IMR-90 (cell line): ENCODE results near the gene LHFPL6. TPM values are rescaled to one million over a fixed set of nuclear protein-coding genes. Genes with fewer than 3 reads are reported as not detected.

Experiments used
- ATAC-seq: fragments of 200-7000 bp; cut with Tn5 transposase; 2 replicates; pipeline ENCODE4 v1.9.1; 2020; ENCODE audit warnings: low read depth, mild to moderate bottlenecking, moderate library complexity
- BruUV-seq: library from RNA; stranded (reverse); fragments of 400-500 nt; replicated peaks from 2 replicates; lab custom pipeline; 2021; lab: Mats Ljungman, UMichigan
- CTCF ChIA-PET: fragments of 300-600 bp; formaldehyde crosslinking; extraction: SDS; loops from one replicate; lab custom pipeline; 2021; ENCODE audit warnings: antibody characterized with exemption; lab: Yijun Ruan, JAX
- POLR2A ChIA-PET: fragments of 300-600 bp; sonication (Branson Sonifier 250); formaldehyde crosslinking; loops from one replicate; lab custom pipeline; 2022; ENCODE audit warnings: antibody characterized with exemption; ENCODE audit not compliant: unreplicated experiment; lab: Charles Lee
- DNase-seq: peaks from one replicate; pipeline ENCODE4 v3.0.0; 2013
- H2AFZ ChIP-seq: replicated peaks from 2 replicates; pipeline ENCODE3; 2013; ENCODE audit warnings: low read length, mild to moderate bottlenecking; ENCODE audit not compliant: poor library complexity
- H2AK5ac ChIP-seq: 2 replicates; pipeline ENCODE4 v1.6.1; 2013; ENCODE audit warnings: low read depth, low read length, inconsistent platforms
- H2AK9ac ChIP-seq: replicated peaks from 2 replicates; pipeline ENCODE3; 2013; ENCODE audit warnings: mild to moderate bottlenecking, low read depth, low read length, moderate library complexity; ENCODE audit not compliant: poor library complexity
- H2BK120ac ChIP-seq: 2 replicates; pipeline ENCODE4 v1.6.1; 2013; ENCODE audit warnings: low read depth, low read length, inconsistent platforms
- H2BK15ac ChIP-seq: 3 replicates; pipeline ENCODE4 v1.6.1; 2013; ENCODE audit warnings: low read depth, low read length, inconsistent platforms
- H2BK20ac ChIP-seq: 2 replicates; pipeline ENCODE4 v1.6.1; 2013; ENCODE audit warnings: low read depth, mild to moderate bottlenecking, inconsistent platforms, low read length, moderate library complexity
- H2BK5ac ChIP-seq: 2 replicates; pipeline ENCODE4 v1.6.1; 2013; ENCODE audit warnings: mild to moderate bottlenecking, low read depth, low read length, inconsistent platforms; ENCODE audit not compliant: poor library complexity, severe bottlenecking
- H3K14ac ChIP-seq: replicated peaks from 2 replicates; pipeline ENCODE4 v1.6.1; 2013; ENCODE audit warnings: low read depth, low read length, inconsistent platforms
- H3K18ac ChIP-seq: 2 replicates; pipeline ENCODE4 v1.6.1; 2013; ENCODE audit warnings: low read depth, low read length, control low read depth
- H3K23ac ChIP-seq: 2 replicates; pipeline ENCODE4 v1.6.1; 2013; ENCODE audit warnings: low read depth, low read length, inconsistent platforms
- H3K27ac ChIP-seq: 2 replicates; pipeline ENCODE4 v1.5.1; 2013; ENCODE audit warnings: mild to moderate bottlenecking, control low read depth, low read length; ENCODE audit not compliant: insufficient read depth
- H3K27me3 ChIP-seq: 2 replicates; pipeline ENCODE4 v1.6.1; 2013; ENCODE audit warnings: low read length; ENCODE audit not compliant: control insufficient read depth, insufficient read depth
- H3K36me3 ChIP-seq: 2 replicates; pipeline ENCODE4 v1.6.1; 2013; ENCODE audit warnings: low read length, mixed read lengths; ENCODE audit not compliant: control insufficient read depth, insufficient read depth
- H3K4ac ChIP-seq: 2 replicates; pipeline ENCODE4 v1.6.1; 2013; ENCODE audit warnings: low read depth, low read length, inconsistent platforms
- H3K4me1 ChIP-seq: 2 replicates; pipeline ENCODE4 v1.6.1; 2013; ENCODE audit warnings: low read length, mixed read lengths; ENCODE audit not compliant: control insufficient read depth, insufficient read depth
- H3K4me2 ChIP-seq: 2 replicates; pipeline ENCODE4 v1.6.1; 2013; ENCODE audit warnings: low read depth, mild to moderate bottlenecking, control low read depth, low read length, moderate library complexity
- H3K4me3 ChIP-seq: 2 replicates; pipeline ENCODE4 v1.5.1; 2013; ENCODE audit warnings: low read depth, mild to moderate bottlenecking, control low read depth, low read length, moderate library complexity; ENCODE audit not compliant: insufficient read depth
- H3K56ac ChIP-seq: 2 replicates; pipeline ENCODE4 v1.6.1; 2013; ENCODE audit warnings: low read length, inconsistent platforms; ENCODE audit not compliant: insufficient read depth; ENCODE audit errors: extremely low read depth
- H3K79me1 ChIP-seq, 2 experiments: 2 replicates each; pipeline ENCODE4 v1.6.1; 2013; ENCODE audit warnings: low read length in 2 of 2, inconsistent platforms in 1 of 2, low read depth in 1 of 2
- H3K9ac ChIP-seq: 2 replicates; pipeline ENCODE4 v1.6.1; 2013; ENCODE audit warnings: low read depth, low read length, control low read depth
- H3K9me1 ChIP-seq: 2 replicates; pipeline ENCODE4 v1.6.1; 2013; ENCODE audit warnings: low read length, inconsistent platforms; ENCODE audit not compliant: insufficient read depth
- H3K9me3 ChIP-seq: 2 replicates; pipeline ENCODE4 v1.6.1; 2013; ENCODE audit warnings: low read length; ENCODE audit not compliant: control insufficient read depth, insufficient read depth
- H4K20me1 ChIP-seq: 2 replicates; pipeline ENCODE4 v1.6.1; 2013; ENCODE audit warnings: low read length, inconsistent platforms; ENCODE audit not compliant: insufficient read depth
- H4K5ac ChIP-seq: 2 replicates; pipeline ENCODE4 v1.6.1; 2013; ENCODE audit warnings: mild to moderate bottlenecking, low read depth, low read length, control low read depth
- H4K8ac ChIP-seq, 2 experiments: 2 replicates each; pipeline ENCODE4 v1.6.1; 2013; ENCODE audit warnings: low read depth in 2 of 2, low read length in 2 of 2, control low read depth in 1 of 2, inconsistent platforms in 1 of 2
- H4K91ac ChIP-seq: 2 replicates; pipeline ENCODE4 v1.6.1; 2013; ENCODE audit warnings: low read depth, low read length, inconsistent platforms; ENCODE audit not compliant: insufficient read depth
- CEBPB ChIP-seq: IDR thresholded peaks from 2 replicates; pipeline ENCODE4 v1.6.1; 2012; ENCODE audit warnings: low read depth, low read length, improper control_type of control experiment
- MAZ ChIP-seq: IDR thresholded peaks from 2 replicates; pipeline ENCODE4 v1.6.1; 2012; ENCODE audit warnings: low read depth, mild to moderate bottlenecking, low read length, improper control_type of control experiment, moderate library complexity, borderline replicate concordance
- POLR2A ChIP-seq: IDR thresholded peaks from 2 replicates; pipeline ENCODE4 v1.6.1; 2012; ENCODE audit warnings: mild to moderate bottlenecking, low read depth, low read length
- RAD21 ChIP-seq: IDR thresholded peaks from 2 replicates; pipeline ENCODE4 v1.6.1; 2012; ENCODE audit warnings: low read length, improper control_type of control experiment
- WGBS, 2 experiments: methylation state at CpG; one replicate each; pipeline versions ENCODE4 v1.1.5 to v1.1.7; 2013; ENCODE audit warnings: missing lambda C conversion rate in 2 of 2; ENCODE audit not compliant: insufficient read length in 1 of 2; ENCODE audit errors: extremely low coverage in 2 of 2; 5-methylcytosine and 5-hydroxymethylcytosine counted together
- dilution Hi-C: fragments of 300-500 bp; cut with HindIII; formaldehyde crosslinking; loops from one replicate; pipeline ENCODE4 v1.14.3; 2018; ENCODE audit warnings: low sequenced_read_pairs; ENCODE audit not compliant: unreplicated experiment
- in situ Hi-C: fragments of 300-500 bp; cut with MboI; formaldehyde crosslinking; loops from 3 replicates; pipeline ENCODE4 v1.14.3; 2019; ENCODE audit warnings: low sequenced_read_pairs, inconsistent platforms, mixed read lengths
- intact Hi-C: fragments of 100-400 bp; cut with micrococcal nuclease; formaldehyde crosslinking; loops from 2 replicates; pipeline ENCODE4 v1.10.0; 2022
- polyA plus RNA-seq, 3 experiments: library from polyadenylated mRNA; depleted of rRNA; stranded (reverse); fragments of >200 nt; gene quantifications; 2 replicates each; pipeline ENCODE4 v1.2.3, GENCODE V29; 2012; ENCODE audit warnings: low replicate concordance in 1 of 3
- total RNA-seq: library from RNA; depleted of rRNA; stranded (reverse); fragments of >200 nt; gene quantifications from 2 replicates; pipeline ENCODE4 v1.2.3, GENCODE V29; 2012
- TF ChIP-seq, protein P1 (sequence below): fragments of 150-350 bp; IDR thresholded peaks from 2 replicates; pipeline ENCODE4 v1.6.1; 2017; ENCODE audit warnings: mild to moderate bottlenecking, antibody characterized with exemption, low read length, low read depth

Gene LHFPL6
- total and polyA plus RNA-seq, 2 of the 4 experiments (the other 2 are of a cell fraction), result 24.7 to 36.1 TPM

DNA sequence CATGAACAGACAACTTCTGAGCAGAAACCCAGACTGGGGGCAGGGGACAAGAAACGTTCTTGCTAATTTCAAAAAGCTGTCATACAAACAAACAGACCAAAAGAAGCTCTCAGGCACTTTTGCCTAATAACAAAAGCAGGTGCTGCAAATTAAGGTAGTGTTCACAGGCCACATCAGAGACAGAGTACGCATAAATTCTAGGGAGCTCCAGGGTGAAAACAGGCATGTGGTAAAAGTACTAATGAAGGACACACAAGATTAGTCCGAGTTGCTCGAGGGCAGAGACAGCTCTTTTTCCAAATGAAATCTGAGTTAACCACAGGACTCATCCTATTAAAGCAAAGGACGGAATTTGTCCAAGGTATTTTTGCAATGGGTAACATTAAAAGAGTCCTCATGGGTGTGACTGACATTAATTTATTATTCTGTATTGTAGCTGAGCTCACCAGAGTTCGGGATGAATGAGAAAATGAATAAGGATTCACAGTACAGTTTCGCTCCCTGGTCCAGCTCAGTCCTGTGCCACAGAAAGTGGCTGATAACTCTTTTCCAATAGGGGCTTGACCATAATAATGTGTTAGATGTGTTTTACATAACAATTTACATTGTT, 197.3 kb downstream of the LHFPL6 start:
- Histone ChIP-seq H3K4ac (no peak overlapping the region), H3K4me3 (no peak overlapping the region), H2BK120ac (no peak overlapping the region), H4K8ac (no peak overlapping the region), H2BK15ac (no peak overlapping the region), H2AFZ (no peak overlapping the region), H4K91ac (no peak overlapping the region), H3K9me3 (no peaks in the 10 kb centered on the region), H3K36me3 (no peaks in the 10 kb centered on the region), H4K5ac (no peak overlapping the region), H3K14ac (no peak overlapping the region), H3K9me1 (peaks cover 2% of the 10 kb centered on the region; the same call in 1 of the 2 replicates), H2BK5ac (no peak overlapping the region), H3K27me3 (no peaks in the 10 kb centered on the region), H2BK20ac (no peak overlapping the region), H3K56ac (no peak overlapping the region), H3K27ac (no peak overlapping the region), H3K18ac (peak overlapping the region; percentile 18; the same call in 1 of the 2 replicates), H3K4me1 (peaks cover 4% of the 10 kb centered on the region; the same call in 1 of the 2 replicates), H2AK5ac (no peak overlapping the region), H3K79me1 (peaks cover 9 to 12% of the 10 kb centered on the region in 2 experiments; a peak in 2 of 4 replicates), H3K4me2 (peak overlapping the region; percentile 66; the same call in 1 of the 2 replicates), H3K9ac (no peak overlapping the region), H3K23ac (no peak overlapping the region), H4K20me1 (no peaks in the 10 kb centered on the region), H2AK9ac (no peak overlapping the region)
- dilution Hi-C loops (no loop called here), intact Hi-C loops (loop anchor here (5.0 kb wide), 1 partner anchor 77 kb away; no protein-coding TSS in a partner anchor), in situ Hi-C loops (no loop called here)
- CTCF ChIA-PET, result interaction anchor here (0.7 to 0.9 kb wide), 2 partner anchors 14 to 206 kb away, joined by 3 read pairs; no protein-coding TSS in a partner anchor
- POLR2A ChIA-PET, result no interaction called here
- WGBS, 2 experiments, result 20% methylated on average over 1 of the region's 7 CpGs; no CpG with 5 or more reads in 1 of the 2 experiments
- ATAC-seq (no peak), DNase-seq (no peak)
- BruUV-seq, result no TSS peak
- TF ChIP-seq CEBPB (no peak), RAD21 (no peak), POLR2A (no peak), MAZ (no peak)
- TF ChIP-seq, protein P1, sequence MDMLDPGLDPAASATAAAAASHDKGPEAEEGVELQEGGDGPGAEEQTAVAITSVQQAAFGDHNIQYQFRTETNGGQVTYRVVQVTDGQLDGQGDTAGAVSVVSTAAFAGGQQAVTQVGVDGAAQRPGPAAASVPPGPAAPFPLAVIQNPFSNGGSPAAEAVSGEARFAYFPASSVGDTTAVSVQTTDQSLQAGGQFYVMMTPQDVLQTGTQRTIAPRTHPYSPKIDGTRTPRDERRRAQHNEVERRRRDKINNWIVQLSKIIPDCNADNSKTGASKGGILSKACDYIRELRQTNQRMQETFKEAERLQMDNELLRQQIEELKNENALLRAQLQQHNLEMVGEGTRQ, result no peak
